Progenitor cell of endocrine pancreas (in vitro differentiated cells): ENCODE measurements around the gene TMEM170B. TPM values are rescaled to one million over a fixed set of nuclear protein-coding genes. Genes with fewer than 3 reads are reported as not detected.

ENCODE experiments used
- DNase-seq: peaks from one replicate; pipeline ENCODE4 v3.0.0; 2021; ENCODE audit warnings: low spot score; ENCODE audit not compliant: unreplicated experiment
- H3K27ac Mint-ChIP-seq: 2 replicates; pipeline ENCODE4 v1.8.0; 2021; ENCODE audit warnings: mild to moderate bottlenecking, moderate library complexity, mixed read lengths
- H3K27me3 Mint-ChIP-seq: 2 replicates; pipeline ENCODE4 v1.8.0; 2021; ENCODE audit warnings: mixed read lengths
- H3K36me3 Mint-ChIP-seq: 2 replicates; pipeline ENCODE4 v1.8.0; 2022; ENCODE audit warnings: mixed read lengths; ENCODE audit not compliant: insufficient read depth
- H3K4me1 Mint-ChIP-seq: 2 replicates; pipeline ENCODE4 v1.8.0; 2021; ENCODE audit warnings: low read depth, mixed read lengths
- H3K4me3 Mint-ChIP-seq: 2 replicates; pipeline ENCODE4 v1.8.0; 2021; ENCODE audit warnings: low read depth, mild to moderate bottlenecking, moderate library complexity, mixed read lengths
- H3K9me3 Mint-ChIP-seq: 2 replicates; pipeline ENCODE4 v1.8.0; 2021; ENCODE audit warnings: low read depth, mixed read lengths
- total RNA-seq: library from RNA; stranded (reverse); gene quantifications from 2 replicates; pipeline ENCODE4 v1.2.1, GENCODE V29; 2021
- TF ChIP-seq, protein P1 (sequence below): fragments of 200-600 bp; sonication (generic); IDR thresholded peaks from one replicate; pipeline ENCODE4 v1.5.0; 2021; ENCODE audit warnings: antibody characterized with exemption, mild to moderate bottlenecking; ENCODE audit not compliant: unreplicated experiment

TMEM170B gene
- total RNA-seq, 1 donor from 2014 or later: 7.6 TPM

DNA sequence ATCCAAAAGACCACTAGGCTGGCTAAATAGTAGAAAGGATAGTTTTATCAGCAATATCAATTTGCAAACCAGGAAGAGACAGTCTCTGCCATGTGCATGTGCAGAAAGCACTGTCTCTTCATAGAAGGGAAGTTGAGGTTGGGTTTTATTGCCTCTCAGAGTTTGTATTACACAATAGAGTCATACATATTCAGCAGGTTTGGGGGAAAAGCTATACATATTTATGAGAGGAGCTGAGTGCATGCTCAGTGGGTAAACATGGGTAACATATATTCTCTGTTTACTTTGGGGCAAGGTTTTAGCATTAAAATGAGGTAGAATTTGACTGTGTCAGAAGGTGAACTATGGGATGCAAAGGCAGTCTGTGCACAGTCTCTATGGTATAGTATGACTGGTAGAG, 14.9 kb downstream of the TMEM170B start:
- TF ChIP-seq, protein P1, sequence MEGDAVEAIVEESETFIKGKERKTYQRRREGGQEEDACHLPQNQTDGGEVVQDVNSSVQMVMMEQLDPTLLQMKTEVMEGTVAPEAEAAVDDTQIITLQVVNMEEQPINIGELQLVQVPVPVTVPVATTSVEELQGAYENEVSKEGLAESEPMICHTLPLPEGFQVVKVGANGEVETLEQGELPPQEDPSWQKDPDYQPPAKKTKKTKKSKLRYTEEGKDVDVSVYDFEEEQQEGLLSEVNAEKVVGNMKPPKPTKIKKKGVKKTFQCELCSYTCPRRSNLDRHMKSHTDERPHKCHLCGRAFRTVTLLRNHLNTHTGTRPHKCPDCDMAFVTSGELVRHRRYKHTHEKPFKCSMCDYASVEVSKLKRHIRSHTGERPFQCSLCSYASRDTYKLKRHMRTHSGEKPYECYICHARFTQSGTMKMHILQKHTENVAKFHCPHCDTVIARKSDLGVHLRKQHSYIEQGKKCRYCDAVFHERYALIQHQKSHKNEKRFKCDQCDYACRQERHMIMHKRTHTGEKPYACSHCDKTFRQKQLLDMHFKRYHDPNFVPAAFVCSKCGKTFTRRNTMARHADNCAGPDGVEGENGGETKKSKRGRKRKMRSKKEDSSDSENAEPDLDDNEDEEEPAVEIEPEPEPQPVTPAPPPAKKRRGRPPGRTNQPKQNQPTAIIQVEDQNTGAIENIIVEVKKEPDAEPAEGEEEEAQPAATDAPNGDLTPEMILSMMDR: no peak
- H3K27ac Mint-ChIP-seq: no peak overlapping the region
- DNase-seq: no peak
- H3K9me3 Mint-ChIP-seq: peaks cover 8% of the 10 kb centered on the region
- H3K4me1 Mint-ChIP-seq: peaks cover 15% of the 10 kb centered on the region
- H3K27me3 Mint-ChIP-seq: no peaks in the 10 kb centered on the region
- H3K36me3 Mint-ChIP-seq: peaks cover 6% of the 10 kb centered on the region
- no peak overlapping the region for H3K4me3 Mint-ChIP-seq

DNA sequence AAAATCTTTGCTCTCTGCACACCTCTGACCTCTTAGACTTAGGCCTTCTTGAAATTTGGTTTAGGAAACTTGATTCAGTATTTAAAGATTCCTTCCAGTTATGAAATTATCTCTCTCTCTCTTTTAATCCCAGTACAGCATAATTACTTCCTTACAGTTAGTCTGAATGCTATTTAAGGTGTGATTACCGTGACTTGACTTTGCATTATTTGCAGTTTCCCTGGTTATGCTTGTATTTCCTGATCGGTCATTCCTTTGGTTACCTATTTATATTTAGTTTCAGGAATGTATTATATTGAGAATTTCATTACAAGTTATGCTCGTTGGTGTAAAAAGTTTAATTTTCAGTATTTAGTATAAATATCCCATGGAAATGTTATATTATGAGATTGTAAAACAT, 16.3 kb downstream of the TMEM170B start:
- peaks cover 2% of the 10 kb centered on the region for H3K36me3 Mint-ChIP-seq
- no peak for DNase-seq
- no peak overlapping the region for H3K4me3 Mint-ChIP-seq
- TF ChIP-seq, protein P1: no peak
- no peaks in the 10 kb centered on the region for H3K27me3 Mint-ChIP-seq
- H3K27ac Mint-ChIP-seq: no peak overlapping the region
- peaks cover 4% of the 10 kb centered on the region for H3K9me3 Mint-ChIP-seq
- H3K4me1 Mint-ChIP-seq: peaks cover 15% of the 10 kb centered on the region

DNA sequence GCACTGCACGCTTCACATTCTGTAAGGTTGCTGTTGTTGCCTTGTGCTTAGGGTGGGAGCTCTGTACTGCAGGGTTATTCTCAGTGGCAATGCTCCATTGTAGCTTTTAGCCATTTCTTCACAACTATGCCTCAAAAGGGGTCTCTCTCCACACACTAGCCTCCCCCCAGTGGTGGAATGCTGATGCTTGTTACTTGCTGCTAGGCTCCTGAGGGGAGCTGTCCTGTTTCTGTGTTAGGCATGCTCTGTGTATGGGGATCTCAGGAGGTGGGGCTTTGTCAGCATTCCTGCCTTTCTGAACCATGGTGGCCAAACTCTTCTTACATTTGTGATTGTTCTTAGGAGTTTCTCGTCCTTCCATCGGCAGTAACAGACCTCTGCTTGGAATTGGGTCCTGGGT, 18.8 kb downstream of the TMEM170B start:
- no peak for DNase-seq
- Mint-ChIP-seq H3K4me1 (peaks cover 15% of the 10 kb centered on the region), H3K27ac (peak overlapping the region; percentile 49), H3K27me3 (no peaks in the 10 kb centered on the region), H3K36me3 (peaks cover 2% of the 10 kb centered on the region), H3K9me3 (peaks cover 4% of the 10 kb centered on the region), H3K4me3 (no peak overlapping the region)
- TF ChIP-seq, protein P1: no peak

DNA sequence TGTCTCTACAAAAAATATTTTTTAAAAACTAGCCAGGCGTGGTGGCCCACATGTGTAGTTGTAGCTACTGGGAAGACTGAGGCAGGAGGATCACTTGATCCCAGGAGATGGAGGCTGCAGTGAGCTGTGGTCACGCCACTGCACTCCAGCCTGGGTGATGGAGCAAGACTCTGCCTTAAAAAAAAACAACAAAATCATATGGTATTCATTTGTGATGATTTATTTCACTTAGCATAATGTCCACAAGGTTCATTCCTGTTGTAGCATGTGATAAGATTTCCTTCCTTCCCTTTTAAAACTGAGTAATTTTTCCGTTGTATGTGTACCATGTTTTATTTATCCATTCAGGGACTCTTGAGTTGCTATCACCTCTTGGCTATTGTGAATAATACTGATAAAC, 26.2 kb downstream of the TMEM170B start:
- TF ChIP-seq, protein P1: no peak
- DNase-seq: no peak
- Mint-ChIP-seq H3K36me3 (peaks cover 9% of the 10 kb centered on the region), H3K9me3 (no peaks in the 10 kb centered on the region), H3K4me3 (no peak overlapping the region), H3K27ac (no peak overlapping the region), H3K27me3 (no peaks in the 10 kb centered on the region), H3K4me1 (no peaks in the 10 kb centered on the region)

DNA sequence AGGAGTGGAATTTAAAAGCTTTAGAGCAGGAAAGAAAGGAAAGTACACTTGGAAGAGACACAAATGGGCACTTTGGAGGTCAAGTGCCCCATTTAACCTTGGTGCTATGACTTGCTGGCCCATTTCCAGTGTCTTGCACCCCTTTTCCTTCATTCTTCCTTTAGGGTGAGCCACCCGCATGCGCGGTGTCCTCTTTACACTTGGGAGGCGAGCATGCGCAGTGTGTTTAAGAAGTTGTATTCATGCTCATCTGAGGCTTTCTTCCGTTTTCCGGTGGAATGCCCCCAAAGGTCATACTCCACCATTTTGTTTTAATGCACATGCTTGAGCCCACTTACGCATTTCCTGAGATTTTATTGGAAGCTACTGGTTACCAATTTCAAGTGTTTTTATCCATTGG, 29.1 kb downstream of the TMEM170B start:
- no peaks in the 10 kb centered on the region for H3K9me3 Mint-ChIP-seq
- no peak overlapping the region for H3K27ac Mint-ChIP-seq
- DNase-seq: no peak
- H3K4me1 Mint-ChIP-seq: peaks cover 8% of the 10 kb centered on the region
- TF ChIP-seq, protein P1: no peak
- H3K36me3 Mint-ChIP-seq: peaks cover 11% of the 10 kb centered on the region
- no peaks in the 10 kb centered on the region for H3K27me3 Mint-ChIP-seq
- no peak overlapping the region for H3K4me3 Mint-ChIP-seq
